HG03103 (cell line): ENCODE measurements around the gene HGS.

ENCODE experiments used
- ATAC-seq: cut with Tn5 transposase; IDR thresholded peaks from one replicate; pipeline ENCODE4 v1.9.1; 2021; ENCODE audit warnings: low read depth; ENCODE audit not compliant: unreplicated experiment

Gene HGS

GRCh38 chr17:81684442-81684911, 666 bp downstream of the HGS start:
- ATAC-seq = no peak

DNA sequence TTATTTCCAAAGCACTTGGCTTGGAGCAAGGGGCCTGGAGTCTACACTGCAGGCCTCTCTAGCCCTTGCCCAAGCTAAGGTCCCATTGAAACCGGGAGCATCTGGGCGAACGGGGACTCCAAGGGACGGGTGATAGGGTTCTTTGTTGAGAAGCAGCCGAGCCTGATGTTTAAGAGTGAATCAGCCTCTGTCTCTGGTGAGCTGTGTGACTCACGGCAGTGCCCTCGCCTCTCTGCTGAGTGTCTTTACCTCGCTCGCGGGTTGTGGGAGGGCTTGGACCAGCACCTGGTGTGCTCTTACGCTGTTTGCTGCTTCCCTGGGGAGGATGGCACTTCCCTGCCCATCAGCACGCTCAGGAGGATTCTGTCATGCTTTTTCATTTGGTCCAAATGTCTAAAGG, 1.3 kb downstream of the HGS start:
- no peak for ATAC-seq

- no peak for ATAC-seq
Observed at GRCh38 chr17:81686614-81687013, 2.8 kb downstream of the HGS start.

- no peak for ATAC-seq
Observed at GRCh38 chr17:81687770-81688541, 4.1 kb downstream of the HGS start.

DNA sequence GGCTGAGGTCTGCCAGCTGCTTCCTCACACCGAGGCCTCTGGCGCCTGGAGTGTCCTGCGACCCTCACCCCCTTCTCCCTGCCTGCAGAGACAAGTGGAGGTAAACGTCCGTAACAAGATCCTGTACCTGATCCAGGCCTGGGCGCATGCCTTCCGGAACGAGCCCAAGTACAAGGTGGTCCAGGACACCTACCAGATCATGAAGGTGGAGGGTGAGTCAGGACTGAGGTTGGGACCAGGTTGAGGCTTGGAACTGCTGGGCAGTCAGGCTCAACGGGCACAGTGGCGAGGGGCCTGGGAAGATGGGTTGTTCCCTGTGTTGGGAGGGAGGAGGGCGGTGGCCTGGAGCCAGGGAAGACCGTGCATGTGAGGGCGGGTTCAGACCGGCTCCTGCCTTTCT, 4.8 kb downstream of the HGS start:
- no peak for ATAC-seq

DNA sequence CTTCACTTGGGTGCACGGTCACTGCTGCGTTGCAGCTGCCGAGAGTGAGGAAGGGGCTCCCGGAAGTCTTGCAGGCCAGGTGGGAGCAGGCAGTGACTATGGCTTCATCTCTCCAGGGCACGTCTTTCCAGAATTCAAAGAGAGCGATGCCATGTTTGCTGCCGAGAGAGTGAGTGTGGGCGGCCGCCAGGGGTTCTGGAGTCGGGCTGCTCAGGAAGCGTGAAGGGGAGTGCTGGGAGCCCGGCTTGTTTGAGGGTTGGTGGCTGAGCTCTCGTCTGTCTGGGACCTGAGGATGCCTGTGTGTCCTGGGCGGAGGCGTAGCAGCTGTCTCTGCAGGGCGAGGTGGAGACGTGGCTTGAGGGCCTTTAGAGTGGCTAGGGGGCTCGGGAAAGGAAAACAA, 6.3 kb downstream of the HGS start:
- ATAC-seq = no peak

DNA sequence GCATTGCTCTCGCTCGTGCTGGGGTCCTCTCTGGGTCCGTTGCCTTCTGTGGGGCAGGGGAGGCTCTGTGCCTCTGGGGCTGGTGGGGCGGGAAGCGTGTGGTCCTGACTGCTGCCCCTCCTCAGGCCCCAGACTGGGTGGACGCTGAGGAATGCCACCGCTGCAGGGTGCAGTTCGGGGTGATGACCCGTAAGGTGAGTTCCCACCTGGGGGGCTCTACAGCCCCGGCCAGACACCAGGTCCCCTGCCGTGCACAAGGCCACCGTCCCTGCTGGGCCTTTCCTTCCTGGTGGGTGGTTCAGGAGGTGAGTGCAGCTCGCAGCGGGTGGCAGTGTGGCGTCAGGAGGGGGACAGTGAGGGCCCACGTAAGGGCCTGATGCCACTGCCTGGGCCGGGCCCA, 6.7 kb downstream of the HGS start:
- ATAC-seq = no peak

- no peak for ATAC-seq
Observed at GRCh38 chr17:81691196-81691595, 7.4 kb downstream of the HGS start.

DNA sequence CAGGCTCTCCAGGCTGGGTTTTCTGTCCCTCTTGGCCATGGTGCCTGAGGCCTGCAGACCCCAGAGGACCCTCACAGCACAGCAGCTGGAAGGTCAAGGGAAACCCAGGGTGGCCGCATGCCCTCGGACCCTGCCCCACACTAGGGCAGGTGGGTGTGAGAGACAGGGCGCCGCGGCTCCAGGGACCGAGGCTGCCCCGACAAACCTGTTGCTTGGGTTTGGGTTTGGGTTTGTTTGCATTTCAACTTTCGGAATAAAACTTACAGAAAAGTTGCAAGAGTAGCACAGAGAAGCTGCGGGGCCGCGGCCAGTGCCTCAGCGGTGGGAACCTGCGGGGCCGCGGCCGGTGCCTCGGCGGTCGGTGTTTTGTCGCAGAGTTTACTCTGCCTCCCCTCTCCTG, 7.8 kb downstream of the HGS start:
- no peak for ATAC-seq

DNA sequence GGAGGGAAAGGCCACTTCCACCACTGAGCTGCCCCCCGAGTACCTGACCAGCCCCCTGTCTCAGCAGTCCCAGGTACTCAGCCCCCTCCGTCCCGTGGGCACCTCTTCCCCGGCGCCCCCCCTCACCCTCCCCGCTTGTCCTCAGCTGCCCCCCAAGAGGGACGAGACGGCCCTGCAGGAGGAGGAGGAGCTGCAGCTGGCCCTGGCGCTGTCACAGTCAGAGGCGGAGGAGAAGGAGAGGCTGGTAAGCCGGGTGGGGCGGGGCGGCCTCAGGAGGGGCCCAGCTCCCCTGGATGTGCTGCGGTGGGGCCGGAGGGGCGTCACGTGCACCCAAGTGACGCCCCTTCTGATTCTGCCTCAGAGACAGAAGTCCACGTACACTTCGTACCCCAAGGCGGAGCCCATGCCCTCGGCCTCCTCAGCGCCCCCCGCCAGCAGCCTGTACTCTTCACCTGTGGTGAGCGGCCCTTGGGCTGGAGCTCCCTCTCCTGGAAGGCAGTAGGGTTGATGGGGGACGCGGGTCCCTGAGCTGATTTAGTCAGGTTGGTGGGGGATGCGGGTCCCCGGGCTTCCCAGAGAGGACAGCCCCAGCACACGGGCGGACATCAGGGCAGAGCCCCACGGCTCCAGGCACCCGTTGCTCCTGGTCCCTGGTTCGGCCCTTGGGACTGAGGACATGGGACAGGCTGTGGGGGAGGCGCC, 9.8 kb downstream of the HGS start:
- no peak for ATAC-seq

DNA sequence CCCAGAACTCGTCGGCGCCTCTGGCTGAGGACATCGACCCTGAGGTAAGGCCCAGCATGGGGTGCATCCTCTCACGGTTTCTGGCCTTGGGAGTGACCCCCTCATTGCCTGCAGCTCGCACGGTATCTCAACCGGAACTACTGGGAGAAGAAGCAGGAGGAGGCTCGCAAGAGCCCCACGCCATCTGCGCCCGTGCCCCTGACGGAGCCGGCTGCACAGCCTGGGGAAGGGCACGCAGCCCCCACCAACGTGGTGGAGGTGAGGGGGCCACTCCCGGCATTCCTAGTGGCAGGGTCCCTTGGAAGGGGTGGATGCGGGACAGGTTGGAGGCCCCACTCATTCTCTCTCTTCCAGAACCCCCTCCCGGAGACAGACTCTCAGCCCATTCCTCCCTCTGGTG, 11.0 kb downstream of the HGS start:
- ATAC-seq = no peak

DNA sequence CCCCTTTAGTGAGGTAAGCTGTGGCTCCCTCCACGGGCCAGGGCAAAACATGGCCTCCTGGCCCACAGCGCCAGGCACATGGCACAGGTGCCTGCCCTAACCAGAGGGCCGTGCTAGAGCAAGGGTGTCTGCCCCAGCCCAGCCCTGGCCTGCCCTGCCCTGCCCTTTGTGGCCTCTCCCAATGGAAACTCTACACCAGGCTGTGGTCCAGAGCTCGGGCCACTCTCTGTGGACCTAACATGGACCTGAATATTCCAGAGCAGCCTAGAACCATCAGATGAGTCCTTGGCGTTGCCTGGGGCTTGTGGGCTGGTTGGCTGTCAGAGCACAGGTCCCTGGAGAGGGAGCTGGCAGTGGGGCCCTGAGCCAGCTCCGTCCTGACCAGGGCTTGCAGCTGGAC, 11.4 kb downstream of the HGS start:
- ATAC-seq = no peak

DNA sequence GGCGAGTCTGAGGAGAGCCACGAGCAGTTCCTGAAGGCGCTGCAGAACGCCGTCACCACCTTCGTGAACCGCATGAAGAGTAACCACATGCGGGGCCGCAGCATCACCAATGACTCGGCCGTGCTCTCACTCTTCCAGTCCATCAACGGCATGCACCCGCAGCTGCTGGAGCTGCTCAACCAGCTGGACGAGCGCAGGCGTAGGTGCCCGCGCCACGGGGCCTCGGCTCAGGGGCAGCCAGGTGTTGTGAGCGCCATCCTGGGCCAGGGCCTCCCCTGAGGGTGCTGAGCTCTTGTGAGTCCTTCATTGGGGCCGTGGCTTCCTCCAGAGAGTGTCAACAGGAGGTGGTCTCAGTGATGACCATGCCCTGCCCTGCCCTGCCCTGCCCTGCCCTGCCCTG, 12.0 kb downstream of the HGS start:
- ATAC-seq = no peak

- ATAC-seq = no peak
Observed at GRCh38 chr17:81696218-81696941, 12.6 kb downstream of the HGS start.

- ATAC-seq = no peak
Observed at GRCh38 chr17:81697261-81698044, 13.6 kb downstream of the HGS start.

DNA sequence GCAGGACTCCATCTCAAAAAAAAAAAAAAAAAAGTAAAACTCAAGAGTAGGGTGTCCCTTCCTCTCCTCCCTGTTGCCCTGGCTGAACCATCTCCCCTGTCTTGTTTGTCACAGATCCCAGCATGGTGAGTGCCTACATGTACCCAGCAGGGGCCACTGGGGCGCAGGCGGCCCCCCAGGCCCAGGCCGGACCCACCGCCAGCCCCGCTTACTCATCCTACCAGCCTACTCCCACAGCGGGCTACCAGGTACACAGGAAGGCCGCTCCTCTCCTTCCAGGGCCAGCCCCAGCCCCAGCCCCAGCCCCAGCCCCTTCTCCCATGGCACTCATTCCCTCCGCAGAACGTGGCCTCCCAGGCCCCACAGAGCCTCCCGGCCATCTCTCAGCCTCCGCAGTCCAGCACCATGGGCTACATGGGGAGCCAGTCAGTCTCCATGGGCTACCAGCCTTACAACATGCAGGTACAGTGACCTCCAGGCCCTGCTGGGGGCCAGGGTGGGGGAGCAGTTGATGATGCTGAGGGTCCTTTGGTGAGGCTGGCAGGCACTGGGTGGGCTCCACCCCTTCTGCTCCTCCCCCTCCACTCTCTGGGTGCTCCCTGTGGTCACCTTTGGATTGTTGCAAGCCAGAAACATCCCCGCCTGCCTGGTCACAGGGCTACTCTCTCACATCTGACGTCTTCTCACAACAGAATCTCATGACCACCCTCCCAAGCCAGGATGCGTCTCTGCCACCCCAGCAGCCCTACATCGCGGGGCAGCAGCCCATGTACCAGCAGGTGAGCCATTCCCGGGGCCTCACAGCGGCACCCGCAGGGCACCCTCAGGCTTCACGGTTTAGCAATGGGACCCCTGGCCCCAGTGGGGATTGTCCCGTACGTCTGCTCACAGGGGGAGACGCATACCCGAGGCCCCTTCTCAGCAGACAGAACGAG, 16.8 kb downstream of the HGS start:
- ATAC-seq = no peak

GRCh38 chr17:81701288-81702071, 17.7 kb downstream of the HGS start:
- ATAC-seq = no peak

DNA sequence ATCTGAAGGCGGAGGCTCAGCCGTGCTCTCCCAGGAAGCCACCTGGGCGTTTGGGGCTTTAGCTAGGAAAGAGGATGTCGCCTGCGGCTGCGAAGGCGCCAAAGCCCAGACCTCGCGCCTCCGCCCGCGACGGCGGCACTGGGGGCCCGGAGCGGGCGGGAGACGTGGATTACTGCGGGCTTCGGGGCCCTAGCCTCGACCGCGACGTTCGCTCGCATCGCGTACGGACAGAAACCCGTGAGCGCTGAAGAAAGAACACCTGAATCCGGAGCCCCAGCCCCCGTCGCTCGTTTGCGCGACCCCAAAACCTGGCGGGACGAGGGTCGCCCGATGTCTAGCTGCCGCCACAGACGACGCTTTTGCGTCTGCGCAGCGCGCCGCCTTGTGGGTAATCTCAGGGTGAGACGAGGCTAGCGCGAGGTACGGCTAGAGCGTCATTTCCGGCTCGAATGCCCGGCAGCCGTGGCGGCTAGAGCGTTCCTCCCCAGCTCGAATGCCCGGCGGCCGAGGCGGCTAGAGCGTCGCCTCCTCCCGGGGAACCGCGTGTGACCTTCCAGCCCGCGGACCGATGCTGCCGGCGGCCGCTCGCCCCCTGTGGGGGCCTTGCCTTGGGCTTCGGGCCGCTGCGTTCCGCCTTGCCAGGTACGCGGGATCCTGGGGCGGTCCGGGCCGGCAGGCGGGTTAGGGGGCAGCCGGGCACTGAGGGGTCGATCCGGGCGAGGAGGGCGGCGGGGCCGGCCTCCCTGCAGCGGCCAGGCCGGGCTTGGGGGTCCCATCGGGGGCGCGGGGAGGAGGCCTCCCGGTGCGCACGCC, 19.3 kb downstream of the HGS start, which contains the start of gene MRPL12:
Gene MRPL12, plus strand, starts transcription at position 434 of the 813 bp plus-strand sequence. Its CDS starts 135 bp downstream, at position 569.
- ATAC-seq = peak; percentile 70
